GM21367 (cell line): ENCODE results near the gene TBRG1.
A peak's percentile ranks its signal among the peaks of the same experiment; 100 is the strongest.
"Not testable (repeated sequence)": the region's sequence is repeated elsewhere in the genome, so short reads cannot be mapped to it uniquely, and the experiment has no call there.

Experiments used
- ATAC-seq: cut with Tn5 transposase; IDR thresholded peaks from one replicate; pipeline ENCODE4 v1.9.1; 2021; ENCODE audit not compliant: unreplicated experiment

TBRG1 gene, protein sequence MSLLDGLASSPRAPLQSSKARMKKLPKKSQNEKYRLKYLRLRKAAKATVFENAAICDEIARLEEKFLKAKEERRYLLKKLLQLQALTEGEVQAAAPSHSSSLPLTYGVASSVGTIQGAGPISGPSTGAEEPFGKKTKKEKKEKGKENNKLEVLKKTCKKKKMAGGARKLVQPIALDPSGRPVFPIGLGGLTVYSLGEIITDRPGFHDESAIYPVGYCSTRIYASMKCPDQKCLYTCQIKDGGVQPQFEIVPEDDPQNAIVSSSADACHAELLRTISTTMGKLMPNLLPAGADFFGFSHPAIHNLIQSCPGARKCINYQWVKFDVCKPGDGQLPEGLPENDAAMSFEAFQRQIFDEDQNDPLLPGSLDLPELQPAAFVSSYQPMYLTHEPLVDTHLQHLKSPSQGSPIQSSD

DNA sequence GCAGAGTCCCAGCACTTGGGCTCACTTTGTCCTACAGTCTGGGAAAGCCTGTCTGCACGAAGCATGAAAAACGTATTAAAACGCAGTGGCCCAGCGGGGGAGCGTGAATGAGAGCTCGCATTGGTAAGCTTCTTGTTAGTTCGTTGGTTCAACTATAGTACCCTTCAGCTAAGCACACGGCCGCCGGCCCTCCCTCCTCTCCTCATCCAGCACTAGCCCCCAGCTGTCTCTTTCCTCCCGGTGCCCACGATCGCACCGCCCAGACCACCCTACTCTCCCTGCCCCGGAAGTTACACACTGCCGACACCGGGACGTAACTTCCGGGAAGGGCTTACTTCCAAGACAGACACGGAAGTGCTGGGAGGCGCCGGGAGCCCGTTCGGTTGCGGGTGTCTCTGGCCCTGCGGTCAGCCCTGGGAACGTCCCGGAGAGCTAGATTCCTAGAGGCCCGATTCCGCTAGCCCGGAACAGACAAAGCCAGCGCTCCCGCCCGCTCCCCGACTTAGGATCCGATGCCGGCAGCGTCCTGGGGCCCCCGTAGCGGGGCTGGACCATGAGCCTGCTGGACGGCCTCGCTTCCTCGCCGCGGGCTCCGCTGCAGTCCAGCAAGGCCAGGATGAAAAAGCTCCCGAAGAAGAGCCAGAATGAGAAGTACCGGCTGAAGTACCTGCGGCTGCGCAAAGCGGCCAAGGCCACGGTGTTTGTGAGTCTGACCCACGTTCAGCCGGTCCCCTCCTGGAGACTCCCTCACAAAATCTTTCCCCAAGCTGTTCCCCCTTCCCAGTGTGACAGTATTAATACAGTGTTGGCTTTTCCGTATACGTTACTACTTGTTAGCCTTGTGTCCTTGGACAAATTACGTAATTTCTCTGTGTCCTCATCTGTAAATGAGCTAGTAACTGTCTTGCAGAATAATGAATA is at the start of gene TBRG1:
TBRG1 (plus strand) TSS at position 334 of the 921 bp plus-strand sequence; CDS start at position 554, 220 bp downstream.
- peak; percentile 99 for ATAC-seq

GRCh38 chr11:124577716-124578427 is 44.8 kb upstream of the TBRG1 start:
- no peak for ATAC-seq

DNA sequence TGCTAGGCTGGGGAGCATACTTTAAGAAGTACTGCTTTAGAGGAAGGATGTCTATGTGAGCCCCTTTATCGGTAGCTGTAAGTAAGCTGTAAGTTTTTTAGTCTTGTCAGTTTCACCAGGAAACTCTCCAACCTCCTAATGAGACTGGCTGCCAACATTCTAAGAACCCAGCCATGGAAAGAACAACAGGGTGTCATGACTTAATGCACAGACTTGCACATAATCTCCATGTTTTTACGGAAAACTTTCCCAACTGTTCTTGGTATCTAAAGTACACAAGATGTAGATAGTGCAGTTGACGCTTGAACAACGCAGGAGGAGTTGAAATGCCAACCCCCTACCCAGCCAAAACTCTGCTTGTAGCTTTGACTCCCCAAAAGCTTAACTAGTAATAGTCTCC is 43.9 kb upstream of the TBRG1 start:
- ATAC-seq, result no peak

GRCh38 chr11:124581817-124582216 is 40.8 kb upstream of the TBRG1 start:
- ATAC-seq, result no peak

- no peak for ATAC-seq
Measured at GRCh38 chr11:124582565-124582964, 40.1 kb upstream of the TBRG1 start.

- no peak for ATAC-seq
Measured at GRCh38 chr11:124583781-124584180, 38.9 kb upstream of the TBRG1 start.

DNA sequence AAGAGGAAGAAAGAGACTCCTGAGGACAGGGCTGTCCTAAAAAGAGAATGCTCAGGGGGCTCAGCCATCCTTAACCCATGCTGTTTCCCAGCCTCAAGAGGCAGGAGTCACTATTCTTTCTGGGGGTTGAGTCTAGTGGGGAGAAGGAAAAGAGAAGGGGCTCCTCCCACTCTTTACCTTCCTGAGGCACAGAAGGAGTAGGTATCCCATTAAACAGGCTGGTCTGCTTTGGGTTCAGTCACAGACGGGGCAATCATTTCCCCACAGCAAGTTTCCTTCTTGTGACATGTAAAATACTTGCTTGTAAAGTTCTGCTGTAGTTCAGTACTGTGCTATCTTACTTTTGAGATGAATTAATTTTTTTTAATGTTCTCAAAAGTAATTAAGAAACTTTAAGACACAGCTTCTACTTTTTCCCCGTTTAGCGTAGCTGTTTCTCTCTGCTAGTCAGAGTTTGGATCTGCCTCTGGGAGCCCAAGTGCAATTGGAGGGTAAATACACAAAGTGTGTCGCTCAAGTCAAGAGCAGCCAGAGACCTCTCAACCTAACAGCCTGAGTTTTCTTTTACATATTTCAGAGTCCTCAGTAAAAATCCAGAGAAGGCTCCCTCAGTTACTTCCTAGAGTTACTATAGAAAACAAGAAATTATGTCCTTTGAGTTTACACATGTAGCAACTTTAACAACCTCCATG is 37.8 kb upstream of the TBRG1 start:
- ATAC-seq, result no peak

GRCh38 chr11:124586238-124586860 is 36.3 kb upstream of the TBRG1 start:
- peak; percentile 77 for ATAC-seq

- ATAC-seq, result no peak
Measured at GRCh38 chr11:124591430-124591829, 31.2 kb upstream of the TBRG1 start.

DNA sequence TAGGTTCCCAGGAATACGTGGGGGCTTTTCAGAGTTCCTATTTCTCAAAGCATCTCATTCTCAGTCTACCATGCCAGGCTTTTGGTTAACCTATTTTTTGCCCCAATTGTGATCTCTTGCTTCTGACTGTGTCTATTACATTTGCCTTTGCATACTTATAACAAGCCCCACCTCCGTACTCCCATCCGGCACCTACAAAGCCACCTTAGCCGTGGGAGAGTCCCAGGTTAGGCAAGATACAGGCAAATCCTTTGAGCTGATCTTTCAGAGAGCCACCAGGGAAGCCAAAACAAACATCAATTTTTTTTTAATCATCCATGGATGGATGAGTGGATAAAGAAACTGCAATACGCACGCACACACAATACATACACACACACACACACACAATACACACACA is 30.0 kb upstream of the TBRG1 start:
- no peak for ATAC-seq

DNA sequence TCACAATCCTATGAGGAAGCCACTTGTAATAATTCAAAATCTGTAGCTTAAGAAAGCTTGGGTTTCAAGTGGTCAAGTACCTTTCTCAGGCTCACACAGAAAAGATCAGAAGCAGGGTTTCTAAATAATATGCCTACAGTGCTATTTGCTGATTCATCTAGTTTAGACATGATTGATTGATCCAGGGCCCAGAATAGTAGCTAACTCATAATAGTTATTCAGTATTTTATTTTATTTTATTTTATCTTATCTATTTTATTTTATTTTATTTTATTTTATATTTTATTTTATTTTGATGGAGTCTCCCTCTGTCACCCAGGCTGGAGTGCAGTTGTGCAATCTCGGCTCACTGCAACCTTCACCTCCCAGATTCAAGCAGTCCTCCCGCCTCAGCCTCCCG is 27.4 kb upstream of the TBRG1 start:
- ATAC-seq, result no peak

DNA sequence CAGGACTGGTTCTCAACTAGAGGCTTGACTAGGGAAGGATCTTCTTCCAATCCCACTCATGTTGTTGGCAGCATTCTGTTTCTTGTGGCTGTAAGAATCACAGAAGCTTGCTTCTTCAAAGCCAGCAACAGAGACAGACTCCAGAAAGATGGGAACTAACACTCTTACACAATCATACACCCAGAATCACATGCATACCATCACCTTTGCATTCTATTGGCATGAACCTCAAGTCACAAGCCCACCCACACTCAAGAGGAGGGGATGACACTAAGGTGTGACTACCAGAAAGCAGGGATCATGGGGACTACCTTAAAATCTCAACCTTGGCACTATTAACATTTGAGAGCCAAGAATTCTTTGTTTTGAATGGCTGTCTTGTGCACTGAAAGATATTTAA is 25.0 kb upstream of the TBRG1 start:
- no peak for ATAC-seq

GRCh38 chr11:124600621-124601320 is 21.9 kb upstream of the TBRG1 start:
- no peak for ATAC-seq

DNA sequence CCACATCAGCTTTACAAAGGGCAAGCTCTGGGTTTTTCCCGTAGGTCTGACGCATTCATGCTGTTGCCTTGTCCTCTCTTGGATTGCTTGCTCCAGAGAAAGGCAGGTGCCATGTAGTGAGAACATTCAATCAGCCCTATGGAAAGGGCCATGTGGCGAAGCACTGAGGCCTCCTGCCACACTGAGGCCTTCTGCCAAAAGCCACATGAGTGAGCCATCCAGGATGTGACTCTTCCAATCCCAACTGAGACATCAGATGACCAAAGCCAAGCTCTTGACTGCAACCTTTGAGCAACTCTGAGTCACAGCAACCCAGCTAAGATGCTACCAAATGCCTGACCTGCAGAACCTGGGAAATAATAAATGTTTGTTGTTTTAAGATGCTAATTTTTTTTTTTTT is 20.5 kb upstream of the TBRG1 start:
- no peak for ATAC-seq

DNA sequence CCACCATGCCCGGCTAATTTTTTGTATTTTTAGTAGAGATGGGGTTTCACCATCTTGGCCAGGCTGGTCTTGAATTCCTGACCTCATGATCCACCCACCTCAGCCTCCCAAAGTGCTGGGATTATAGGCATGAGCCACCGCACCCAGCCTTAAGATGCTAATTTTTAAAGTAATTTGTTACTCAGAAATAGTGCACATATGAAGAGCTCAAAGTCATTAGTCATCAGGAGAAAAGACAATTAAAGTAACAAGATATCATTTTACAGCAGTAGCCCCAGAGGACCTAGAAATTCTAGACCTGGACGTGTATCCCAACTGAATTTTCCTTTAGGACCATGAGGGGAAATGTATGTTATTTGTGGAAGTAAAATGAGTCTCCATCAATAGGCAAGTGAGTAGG is 19.9 kb upstream of the TBRG1 start:
- not testable (repeated sequence) for ATAC-seq

- no peak for ATAC-seq
Measured at GRCh38 chr11:124605719-124606118, 16.9 kb upstream of the TBRG1 start.

GRCh38 chr11:124608147-124608546 is 14.5 kb upstream of the TBRG1 start:
- no peak for ATAC-seq

- no peak for ATAC-seq
Measured at GRCh38 chr11:124610295-124610694, 12.4 kb upstream of the TBRG1 start.

- ATAC-seq, result no peak
Measured at GRCh38 chr11:124611064-124611463, 11.6 kb upstream of the TBRG1 start, which contains the start of gene PANX3. Gene PANX3, plus strand, starts transcription at chr11:124611428. Its CDS starts 129 bp downstream, at chr11:124611557.
